BE2C (cell line): ENCODE data around the gene C6orf47.

Experiments
- DNase-seq: peaks from one replicate; pipeline ENCODE4 v3.0.0-alpha.2; 2020
- H3K27me3 ChIP-seq: fragments of 250-450 bp; sonication (Bioruptor Pico); 2 replicates; pipeline ENCODE4 v1.5.1; 2020; ENCODE audit warnings: mild to moderate bottlenecking
- H3K36me3 ChIP-seq: fragments of 250-450 bp; sonication (Bioruptor Pico); 2 replicates; pipeline ENCODE4 v1.5.1; 2020; ENCODE audit warnings: mild to moderate bottlenecking
- H3K4me1 ChIP-seq: fragments of 250-450 bp; sonication (Bioruptor Pico); 2 replicates; pipeline ENCODE4 v1.5.1; 2020
- H3K4me3 ChIP-seq: 2 replicates; pipeline ENCODE4 v1.5.1; 2011; ENCODE audit warnings: low read depth, low read length
- H3K9me3 ChIP-seq: fragments of 250-450 bp; sonication (Bioruptor Pico); 2 replicates; pipeline ENCODE4 v1.5.1; 2020
- CTCF ChIP-seq: IDR thresholded peaks from 2 replicates; pipeline ENCODE4 v1.5.1; 2012; ENCODE audit warnings: mild to moderate bottlenecking, low read depth, low read length

The C6orf47 gene

GRCh38 chr6:31658158-31658688 lies 2.4 kb downstream of the C6orf47 start:
- Histone ChIP-seq H3K4me1 (no peaks in the 10 kb centered on the region), H3K9me3 (no peaks in the 10 kb centered on the region), H3K36me3 (peaks cover 1% of the 10 kb centered on the region; the same call in 1 of the 2 replicates), H3K27me3 (no peaks in the 10 kb centered on the region), H3K4me3 (no peak overlapping the region; the same call in 1 of the 2 replicates)
- no peak for TF ChIP-seq CTCF
- DNase-seq: no peak

GRCh38 chr6:31657406-31658157 lies 3.0 kb downstream of the C6orf47 start:
- Histone ChIP-seq H3K4me1 (no peaks in the 10 kb centered on the region), H3K9me3 (no peaks in the 10 kb centered on the region), H3K36me3 (no peaks in the 10 kb centered on the region), H3K27me3 (no peaks in the 10 kb centered on the region), H3K4me3 (no peak overlapping the region)
- no peak for DNase-seq
- no peak for TF ChIP-seq CTCF

GRCh38 chr6:31655349-31656237 lies 5.0 kb downstream of the C6orf47 start, which contains the start of gene APOM:
APOM (plus strand) TSS chr6:31655894; CDS start chr6:31655967, 73 bp downstream.
- no peak for TF ChIP-seq CTCF
- Histone ChIP-seq H3K4me1 (no peaks in the 10 kb centered on the region), H3K27me3 (no peaks in the 10 kb centered on the region), H3K9me3 (no peaks in the 10 kb centered on the region), H3K4me3 (no peak within 1 kb of the TSS), H3K36me3 (peaks cover 5% of the 10 kb centered on the region; the same call in 1 of the 2 replicates)
- DNase-seq: no peak

- Histone ChIP-seq H3K4me1 (no peaks in the 10 kb centered on the region), H3K4me3 (no peak overlapping the region), H3K36me3 (peaks cover 6% of the 10 kb centered on the region), H3K27me3 (no peaks in the 10 kb centered on the region), H3K9me3 (no peaks in the 10 kb centered on the region)
- no peak for TF ChIP-seq CTCF
- DNase-seq: no peak
Observed at GRCh38 chr6:31654574-31655348, 5.8 kb downstream of the C6orf47 start.

- peak; percentile 90 for DNase-seq
- H3K4me3 ChIP-seq: peak overlapping the region; percentile 84
- no peaks in the 10 kb centered on the region for H3K4me1 ChIP-seq
- H3K36me3 ChIP-seq: peaks cover 22% of the 10 kb centered on the region
- no peak for TF ChIP-seq CTCF
- H3K27me3 ChIP-seq: no peaks in the 10 kb centered on the region
- no peaks in the 10 kb centered on the region for H3K9me3 ChIP-seq
Observed at GRCh38 chr6:31652925-31653724, 7.5 kb downstream of the C6orf47 start.
